Measurements from ENCODE around the gene WBP2NL.

Gene WBP2NL

GRCh38 chr22:42007922-42008321 is 9.3 kb downstream of the WBP2NL start:
- no peak overlapping the region for H3K27ac ChIP-seq
- no peaks in the 10 kb centered on the region for H3K36me3 ChIP-seq (ENCODE audit: insufficient read depth, low read length)
- no peak overlapping the region for H3K4me3 ChIP-seq
- TF ChIP-seq EZH2 (IDR thresholded peaks at IDR 0.05) = no peak
- no peak for TF ChIP-seq POLR2AphosphoS5 (IDR thresholded peaks at IDR 0.05; ENCODE audit: borderline replicate concordance, low read depth, low read length)
- TF ChIP-seq FOXP2 (optimal IDR thresholded peaks at IDR 0.05; ENCODE audit: control extremely low read depth, extremely low read length, insufficient read depth) = no peak
- no peak overlapping the region for H3K9ac ChIP-seq (ENCODE audit: insufficient read length)
- no peak for DNase-seq (ENCODE audit: low read depth, low spot score)
- H3K9me3 ChIP-seq (ENCODE audit: low read depth, low read length) = no peaks in the 10 kb centered on the region; the same call in none of the 2 replicates

DNA sequence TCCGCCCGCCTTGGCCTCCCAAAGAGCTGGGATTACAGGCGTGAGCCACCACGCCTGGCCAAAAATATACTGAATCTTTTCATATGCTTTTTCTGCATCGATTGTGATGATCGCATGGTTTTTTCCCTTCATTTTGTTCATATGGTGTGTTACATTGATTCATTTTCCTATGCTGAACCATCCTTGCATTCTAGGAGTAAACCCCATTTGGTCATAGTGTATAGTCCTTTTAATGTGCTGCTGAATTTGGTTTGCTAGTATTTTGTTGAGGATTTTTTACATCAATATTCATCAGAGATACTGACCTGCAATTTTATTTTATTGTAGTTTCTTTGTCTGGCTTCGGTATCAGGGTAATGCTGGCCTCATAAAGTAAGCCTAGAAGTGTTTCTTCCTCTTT is 12.2 kb downstream of the WBP2NL start:
- no peak overlapping the region for H3K9ac ChIP-seq (ENCODE audit: insufficient read length)
- TF ChIP-seq FOXP2 (optimal IDR thresholded peaks at IDR 0.05; ENCODE audit: control extremely low read depth, extremely low read length, insufficient read depth) (no peak), POLR2AphosphoS5 (IDR thresholded peaks at IDR 0.05; ENCODE audit: borderline replicate concordance, low read depth, low read length) (no peak), EZH2 (IDR thresholded peaks at IDR 0.05) (no peak)
- H3K27ac ChIP-seq = no peak overlapping the region
- no peak overlapping the region for H3K4me3 ChIP-seq
- DNase-seq (ENCODE audit: low read depth, low spot score) = no peak
- no peaks in the 10 kb centered on the region for H3K36me3 ChIP-seq (ENCODE audit: insufficient read depth, low read length)
- no peaks in the 10 kb centered on the region; the same call in none of the 2 replicates for H3K9me3 ChIP-seq (ENCODE audit: low read depth, low read length)

- Histone ChIP-seq H3K9ac (ENCODE audit: insufficient read length) (no peak overlapping the region), H3K4me3 (no peak overlapping the region), H3K36me3 (ENCODE audit: insufficient read depth, low read length) (no peaks in the 10 kb centered on the region), H3K9me3 (ENCODE audit: low read depth, low read length) (no peaks in the 10 kb centered on the region; the same call in none of the 2 replicates), H3K27ac (no peak overlapping the region)
- TF ChIP-seq EZH2 (IDR thresholded peaks at IDR 0.05) (no peak), FOXP2 (optimal IDR thresholded peaks at IDR 0.05; ENCODE audit: control extremely low read depth, extremely low read length, insufficient read depth) (no peak), POLR2AphosphoS5 (IDR thresholded peaks at IDR 0.05; ENCODE audit: borderline replicate concordance, low read depth, low read length) (no peak)
- DNase-seq (ENCODE audit: low read depth, low spot score) = no peak
Measured at GRCh38 chr22:42013385-42013784, 14.8 kb downstream of the WBP2NL start.

DNA sequence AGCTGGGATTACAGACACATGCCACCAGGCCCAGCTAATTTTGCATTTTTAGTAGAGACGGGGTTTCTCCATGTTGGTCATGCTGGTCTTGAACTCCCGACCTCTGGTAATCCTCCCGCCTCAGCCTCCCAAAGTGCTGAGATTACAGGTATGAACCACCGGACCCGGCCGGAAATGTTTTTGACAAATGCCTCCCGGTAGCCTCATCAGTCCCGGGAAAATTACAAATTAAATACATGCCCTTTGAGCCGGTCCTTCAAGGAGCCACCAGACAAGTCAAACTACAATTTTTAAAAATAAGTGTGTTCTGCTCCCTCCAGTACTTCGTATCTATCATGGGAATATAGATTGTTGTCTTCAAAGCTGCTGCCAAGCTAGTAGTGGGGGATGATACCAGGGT is 17.5 kb downstream of the WBP2NL start:
- Histone ChIP-seq H3K9ac (ENCODE audit: insufficient read length) (no peak overlapping the region), H3K27ac (no peak overlapping the region), H3K36me3 (ENCODE audit: insufficient read depth, low read length) (no peaks in the 10 kb centered on the region), H3K4me3 (no peak overlapping the region), H3K9me3 (ENCODE audit: low read depth, low read length) (no peaks in the 10 kb centered on the region; the same call in 1 of the 2 replicates)
- TF ChIP-seq EZH2 (IDR thresholded peaks at IDR 0.05) = no peak
- no peak for TF ChIP-seq FOXP2 (optimal IDR thresholded peaks at IDR 0.05; ENCODE audit: control extremely low read depth, extremely low read length, insufficient read depth)
- no peak for TF ChIP-seq POLR2AphosphoS5 (IDR thresholded peaks at IDR 0.05; ENCODE audit: borderline replicate concordance, low read depth, low read length)
- DNase-seq (ENCODE audit: low read depth, low spot score) = no peak

- no peak for TF ChIP-seq EZH2 (IDR thresholded peaks at IDR 0.05)
- TF ChIP-seq POLR2AphosphoS5 (IDR thresholded peaks at IDR 0.05; ENCODE audit: borderline replicate concordance, low read depth, low read length) = no peak
- no peak for TF ChIP-seq FOXP2 (optimal IDR thresholded peaks at IDR 0.05; ENCODE audit: control extremely low read depth, extremely low read length, insufficient read depth)
- H3K36me3 ChIP-seq (ENCODE audit: insufficient read depth, low read length) = no peaks in the 10 kb centered on the region
- no peak for DNase-seq (ENCODE audit: low read depth, low spot score)
- H3K9ac ChIP-seq (ENCODE audit: insufficient read length) = no peak overlapping the region
- H3K27ac ChIP-seq = no peak overlapping the region
- H3K4me3 ChIP-seq = no peak overlapping the region
- no peaks in the 10 kb centered on the region for H3K9me3 ChIP-seq (ENCODE audit: low read depth, low read length)
Measured at GRCh38 chr22:42018224-42018623, 19.6 kb downstream of the WBP2NL start.

- no peak for DNase-seq (ENCODE audit: low read depth, low spot score)
- Histone ChIP-seq H3K9me3 (ENCODE audit: low read depth, low read length) (no peaks in the 10 kb centered on the region), H3K4me3 (no peak overlapping the region), H3K36me3 (ENCODE audit: insufficient read depth, low read length) (no peaks in the 10 kb centered on the region), H3K27ac (no peak overlapping the region), H3K9ac (ENCODE audit: insufficient read length) (no peak overlapping the region)
- TF ChIP-seq FOXP2 (optimal IDR thresholded peaks at IDR 0.05; ENCODE audit: control extremely low read depth, extremely low read length, insufficient read depth) (no peak), POLR2AphosphoS5 (IDR thresholded peaks at IDR 0.05; ENCODE audit: borderline replicate concordance, low read depth, low read length) (no peak), EZH2 (IDR thresholded peaks at IDR 0.05) (no peak)
Measured at GRCh38 chr22:42021571-42021970, 23.0 kb downstream of the WBP2NL start.

- H3K9me3 ChIP-seq (ENCODE audit: low read depth, low read length) = no peaks in the 10 kb centered on the region
- no peak overlapping the region for H3K27ac ChIP-seq
- H3K36me3 ChIP-seq (ENCODE audit: insufficient read depth, low read length) = no peaks in the 10 kb centered on the region
- TF ChIP-seq EZH2 (IDR thresholded peaks at IDR 0.05) (no peak), POLR2AphosphoS5 (IDR thresholded peaks at IDR 0.05; ENCODE audit: borderline replicate concordance, low read depth, low read length) (no peak), FOXP2 (optimal IDR thresholded peaks at IDR 0.05; ENCODE audit: control extremely low read depth, extremely low read length, insufficient read depth) (no peak)
- no peak overlapping the region for H3K9ac ChIP-seq (ENCODE audit: insufficient read length)
- DNase-seq (ENCODE audit: low read depth, low spot score) = no peak
- no peak overlapping the region for H3K4me3 ChIP-seq
Measured at GRCh38 chr22:42022162-42022847, 23.7 kb downstream of the WBP2NL start.

DNA sequence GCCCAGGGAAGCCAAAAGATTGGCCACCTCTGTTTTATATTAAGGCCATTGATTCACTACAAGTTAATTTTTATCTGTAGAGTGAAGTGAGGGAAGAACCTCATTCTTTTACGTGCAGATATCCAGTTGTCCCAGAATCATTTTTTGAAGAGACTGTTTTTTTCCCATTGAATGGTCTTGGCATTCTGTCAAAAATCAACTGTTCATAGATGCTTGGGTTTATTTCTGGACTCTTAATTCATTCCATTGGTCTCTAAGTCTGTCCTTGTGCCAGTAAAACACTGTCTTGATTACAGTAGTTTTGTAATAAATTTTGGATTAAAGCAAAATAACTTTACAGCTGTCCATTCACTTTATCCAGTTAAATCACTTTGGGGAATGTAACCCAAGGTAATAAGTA is 26.8 kb downstream of the WBP2NL start:
- no peaks in the 10 kb centered on the region for H3K36me3 ChIP-seq (ENCODE audit: insufficient read depth, low read length)
- H3K9me3 ChIP-seq (ENCODE audit: low read depth, low read length) = no peaks in the 10 kb centered on the region
- no peak for DNase-seq (ENCODE audit: low read depth, low spot score)
- H3K4me3 ChIP-seq = no peak overlapping the region
- no peak for TF ChIP-seq POLR2AphosphoS5 (IDR thresholded peaks at IDR 0.05; ENCODE audit: borderline replicate concordance, low read depth, low read length)
- no peak for TF ChIP-seq EZH2 (IDR thresholded peaks at IDR 0.05)
- TF ChIP-seq FOXP2 (optimal IDR thresholded peaks at IDR 0.05; ENCODE audit: control extremely low read depth, extremely low read length, insufficient read depth) = no peak
- H3K9ac ChIP-seq (ENCODE audit: insufficient read length) = no peak overlapping the region
- no peak overlapping the region for H3K27ac ChIP-seq

DNA sequence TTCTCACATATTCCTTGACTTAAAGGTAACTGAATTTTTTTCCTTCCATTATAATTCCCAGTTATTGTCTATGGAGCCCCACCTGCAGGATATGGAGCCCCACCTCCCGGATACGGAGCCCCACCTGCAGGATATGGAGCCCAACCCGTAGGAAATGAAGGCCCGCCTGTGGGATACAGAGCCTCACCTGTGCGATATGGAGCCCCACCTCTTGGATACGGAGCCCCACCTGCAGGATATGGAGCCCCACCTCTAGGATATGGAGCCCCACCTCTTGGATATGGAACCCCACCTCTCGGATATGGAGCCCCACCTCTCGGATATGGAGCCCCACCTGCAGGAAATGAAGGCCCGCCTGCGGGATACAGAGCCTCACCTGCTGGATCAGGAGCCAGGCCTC is 28.1 kb downstream of the WBP2NL start:
- no peak for DNase-seq (ENCODE audit: low read depth, low spot score)
- Histone ChIP-seq H3K9ac (ENCODE audit: insufficient read length) (no peak overlapping the region), H3K4me3 (no peak overlapping the region), H3K27ac (no peak overlapping the region), H3K9me3 (ENCODE audit: low read depth, low read length) (no peaks in the 10 kb centered on the region), H3K36me3 (ENCODE audit: insufficient read depth, low read length) (no peaks in the 10 kb centered on the region)
- TF ChIP-seq EZH2 (IDR thresholded peaks at IDR 0.05) (no peak), POLR2AphosphoS5 (IDR thresholded peaks at IDR 0.05; ENCODE audit: borderline replicate concordance, low read depth, low read length) (no peak), FOXP2 (optimal IDR thresholded peaks at IDR 0.05; ENCODE audit: control extremely low read depth, extremely low read length, insufficient read depth) (no peak)
